ENCODE measurements around the gene ACO1.
"Not testable (repeated sequence)": the region's sequence is repeated elsewhere in the genome, so short reads cannot be mapped to it uniquely, and the experiment has no call there.

ACO1 gene

DNA sequence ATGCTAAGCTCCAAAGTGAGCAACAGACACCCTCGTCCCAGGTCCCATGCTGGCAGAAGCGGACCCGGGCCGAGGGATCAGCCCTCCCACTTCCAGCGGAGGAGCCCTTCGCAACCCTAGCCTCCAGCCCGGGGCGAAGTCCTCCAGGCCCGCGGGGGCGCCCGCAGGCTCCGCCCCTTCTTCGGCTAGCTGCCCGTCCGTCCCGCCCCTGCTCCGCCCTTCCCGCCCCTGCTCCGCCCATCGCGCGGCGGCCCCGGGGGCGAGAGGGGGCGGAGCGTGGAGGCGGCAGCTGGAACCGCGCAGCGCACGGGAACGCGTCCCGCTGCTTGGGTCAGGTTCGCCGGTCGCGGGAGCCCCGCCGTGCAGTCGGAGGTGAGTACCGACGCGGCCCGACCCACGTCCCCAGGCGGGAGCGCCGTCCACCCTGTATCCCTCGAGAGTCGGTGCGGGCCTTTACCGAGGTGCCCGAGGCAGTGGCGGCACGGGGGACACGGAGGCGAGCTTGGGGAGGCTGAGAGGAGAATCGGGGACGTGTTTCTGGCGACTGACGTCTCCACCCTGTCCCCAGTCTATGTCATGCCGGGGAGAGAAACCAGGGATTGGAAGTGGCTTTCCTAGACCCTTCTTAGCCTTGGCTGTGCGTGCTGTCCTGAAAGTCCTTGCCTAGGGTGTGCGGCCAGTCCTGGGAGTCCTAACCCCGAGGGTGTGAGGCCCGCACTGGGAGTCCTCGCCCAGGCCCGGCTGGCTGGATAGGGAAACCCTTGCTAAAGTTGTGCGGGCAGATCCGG is at the start of gene ACO1:
ACO1 (plus strand) TSS at position 280 of the 788 bp plus-strand sequence. CDS start 20,864 bp downstream, outside the sequence.
- peak; percentile 88 for DNase-seq

DNA sequence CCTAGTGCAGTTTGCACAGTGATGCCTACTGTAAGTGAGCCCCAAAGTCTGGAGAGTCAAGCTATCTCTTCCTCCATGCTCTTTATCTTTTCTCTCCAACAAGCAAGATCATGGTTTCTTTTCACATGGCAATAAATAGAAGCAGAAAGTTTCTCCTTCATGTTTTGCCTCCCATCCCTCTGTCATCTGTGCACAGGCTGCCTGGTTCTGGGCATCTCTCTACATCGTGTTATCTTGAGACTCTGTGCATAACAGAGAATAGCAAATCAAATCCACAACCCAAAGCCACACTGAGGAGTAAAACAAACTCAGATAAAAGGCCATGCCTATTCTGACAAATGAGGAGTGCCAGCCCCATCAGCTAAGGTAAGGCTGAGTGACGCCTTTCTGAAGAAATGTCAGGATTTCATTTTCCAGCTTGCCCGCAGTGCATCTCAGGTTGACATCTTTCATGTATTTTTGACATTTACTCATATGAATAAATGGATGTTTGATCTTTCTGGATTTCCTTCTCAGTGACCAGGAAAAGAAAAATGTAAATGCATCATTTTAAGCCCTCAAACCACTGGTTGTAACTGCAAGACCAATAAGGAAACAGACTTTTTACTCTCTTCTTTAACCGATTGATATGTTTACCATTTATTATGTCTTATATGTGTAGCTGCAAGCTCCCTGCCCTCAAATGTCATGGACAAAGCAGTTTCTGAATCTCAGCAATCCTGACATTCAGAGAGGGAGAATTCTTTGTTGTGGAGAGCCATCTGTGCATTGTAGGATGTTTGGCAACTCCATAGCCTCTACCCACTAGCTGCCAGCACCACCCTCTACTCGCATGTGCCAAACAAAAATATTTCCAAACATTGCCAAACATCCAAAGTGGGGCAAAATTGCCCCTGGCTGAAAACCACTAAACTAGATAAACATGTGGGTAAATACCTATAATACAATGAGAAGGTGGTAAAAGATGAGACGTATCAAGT is 49.2 kb upstream of the ACO1 start:
- DNase-seq: no peak

DNA sequence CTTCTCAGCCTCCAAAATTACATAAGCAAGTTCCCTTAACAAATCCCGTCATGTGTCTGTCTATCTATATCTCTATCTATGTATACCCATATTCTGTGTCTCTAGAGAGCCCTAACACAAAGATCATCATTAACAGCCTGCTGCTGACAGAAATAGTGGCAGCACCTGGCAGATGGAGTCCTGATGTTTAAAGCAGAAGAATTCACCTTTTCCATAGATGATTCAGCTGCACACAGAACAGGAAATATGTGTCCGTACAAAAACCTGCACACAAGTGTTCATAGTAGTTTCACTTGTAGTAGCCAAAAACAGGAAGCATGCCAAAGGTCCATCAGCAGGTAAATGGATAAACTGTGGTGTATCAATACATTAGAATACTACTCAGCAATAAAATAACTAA is 45.0 kb upstream of the ACO1 start:
- no peak for DNase-seq

DNA sequence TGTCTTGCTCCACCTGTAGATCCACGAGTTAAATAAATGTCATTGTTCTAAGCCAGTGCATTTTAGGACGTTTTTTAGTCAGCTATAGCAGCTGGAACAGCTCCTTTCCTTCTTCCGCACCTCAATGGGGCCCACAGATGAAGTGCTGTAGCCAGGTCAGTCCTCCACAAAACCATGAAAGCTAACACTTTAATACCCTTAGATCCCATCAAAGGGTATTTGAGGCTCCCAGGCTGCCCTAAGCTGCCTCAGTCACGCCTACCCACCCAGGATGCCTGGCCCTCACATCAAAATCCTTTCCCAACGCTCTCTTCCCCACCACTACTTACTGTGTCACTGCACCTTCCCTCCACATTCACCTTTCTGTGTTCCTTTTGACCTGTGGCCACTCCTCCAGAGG is 44.1 kb upstream of the ACO1 start:
- peak; percentile 88 for DNase-seq

DNA sequence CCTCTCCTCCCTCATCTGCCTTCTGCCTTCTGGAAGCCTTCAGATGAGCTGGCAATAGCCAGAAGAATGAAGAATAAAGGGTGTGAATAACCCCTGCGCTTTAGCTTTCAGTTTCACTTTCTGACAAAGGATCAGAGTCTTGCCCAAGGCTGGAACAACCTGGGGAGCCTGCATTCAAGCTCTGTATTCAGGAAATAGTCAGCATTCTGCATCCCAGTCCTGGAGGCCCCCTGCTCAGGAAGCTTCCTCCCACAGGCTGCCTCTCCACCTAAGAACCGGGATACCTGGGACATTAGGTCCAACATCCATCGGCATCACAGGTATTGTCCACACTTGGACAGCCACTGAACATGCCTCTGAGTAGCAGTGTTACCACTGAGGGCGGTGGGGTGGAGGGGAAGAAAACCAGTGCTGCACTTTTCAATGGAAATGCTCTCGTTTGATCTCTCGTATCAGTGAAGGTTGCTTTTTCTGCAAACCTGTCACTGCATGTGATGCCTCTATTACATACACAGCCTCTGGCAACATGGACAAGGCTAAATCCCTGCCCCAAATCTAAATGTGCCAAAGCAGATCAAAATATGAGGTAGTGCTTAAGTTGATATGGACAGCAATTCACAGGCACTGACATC is 39.8 kb upstream of the ACO1 start:
- no peak for DNase-seq

DNA sequence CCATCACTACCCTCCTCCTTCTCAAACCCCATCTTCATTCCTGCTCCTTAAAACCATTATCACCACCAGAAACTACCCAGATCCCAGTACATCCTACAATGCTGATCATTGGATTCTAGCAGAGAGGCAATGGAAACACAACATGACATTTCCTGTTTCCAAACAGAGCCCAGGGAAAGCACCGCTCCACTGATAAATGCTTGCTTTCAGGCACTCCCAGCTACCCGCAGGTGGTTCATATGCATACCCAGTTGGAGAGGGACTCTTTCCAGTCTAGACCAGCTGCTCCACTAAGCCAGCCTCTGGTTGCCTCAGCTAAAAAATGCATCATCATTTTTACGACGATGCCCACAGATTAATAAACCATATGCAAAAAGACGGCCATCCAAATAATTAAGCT is 39.2 kb upstream of the ACO1 start:
- no peak for DNase-seq

DNA sequence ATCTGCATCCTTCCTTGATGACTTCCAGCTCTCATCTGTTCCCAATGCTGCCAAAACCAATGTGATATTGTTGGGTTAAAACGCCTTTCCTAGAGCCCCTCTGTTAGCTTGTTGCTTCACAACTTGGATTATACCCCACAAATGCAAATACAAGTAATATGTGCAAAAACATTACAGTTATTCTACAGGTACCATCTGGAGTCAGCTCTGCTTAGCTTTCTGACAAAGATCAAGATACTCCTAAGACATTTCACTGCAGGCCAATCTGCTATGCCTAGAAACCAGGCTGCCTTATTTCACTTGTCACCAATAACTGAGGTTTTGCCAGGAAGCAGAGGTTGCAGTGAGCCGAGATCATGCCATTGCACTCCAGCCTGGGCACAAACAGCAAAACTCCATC is 36.9 kb upstream of the ACO1 start:
- DNase-seq: no peak

DNA sequence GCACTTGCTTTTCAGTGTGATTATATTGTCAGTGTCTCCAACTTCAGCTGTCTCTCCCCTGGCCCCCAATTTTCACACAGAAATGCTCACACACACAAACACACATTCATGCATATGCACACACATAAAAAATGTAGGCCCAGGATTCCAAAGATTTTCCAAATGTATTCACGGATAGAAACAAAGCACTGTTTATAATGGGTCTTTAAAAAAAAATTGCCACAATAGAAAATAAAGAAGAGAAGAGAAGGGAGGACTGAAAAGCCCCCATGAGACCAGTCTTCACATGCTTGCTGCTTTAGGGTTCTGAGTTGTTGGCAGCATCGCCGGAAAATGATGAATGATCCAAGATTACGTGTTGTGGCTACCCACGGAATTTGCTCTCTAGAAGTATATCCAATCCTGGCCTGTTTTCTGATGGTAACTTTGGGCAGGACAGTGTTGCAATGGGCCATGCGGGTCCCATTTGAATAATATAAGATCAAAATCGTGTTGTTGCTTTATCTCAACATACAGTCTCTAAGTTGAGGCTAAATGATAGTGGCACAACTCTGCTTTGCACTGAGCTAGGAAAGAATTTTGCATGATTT is 36.2 kb upstream of the ACO1 start:
- no peak for DNase-seq

DNA sequence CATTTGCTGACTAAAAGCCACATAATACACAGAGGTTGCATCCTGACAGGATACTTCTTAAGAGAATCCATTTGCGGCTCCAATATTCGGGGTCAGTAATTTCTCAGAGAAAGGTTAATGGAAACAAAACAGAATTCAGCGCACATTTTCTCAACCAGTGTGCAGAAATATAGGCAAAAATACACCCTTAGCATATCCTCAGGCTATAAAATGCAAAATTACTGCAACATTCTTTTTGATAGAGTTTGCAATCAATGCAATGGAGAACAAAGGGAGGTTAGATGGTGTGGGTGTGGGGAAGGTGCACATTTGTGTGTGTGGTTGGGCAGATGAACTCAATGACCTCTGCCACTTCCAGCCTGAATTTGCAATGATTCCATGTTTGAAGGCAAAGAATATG is 35.4 kb upstream of the ACO1 start:
- DNase-seq: no peak

DNA sequence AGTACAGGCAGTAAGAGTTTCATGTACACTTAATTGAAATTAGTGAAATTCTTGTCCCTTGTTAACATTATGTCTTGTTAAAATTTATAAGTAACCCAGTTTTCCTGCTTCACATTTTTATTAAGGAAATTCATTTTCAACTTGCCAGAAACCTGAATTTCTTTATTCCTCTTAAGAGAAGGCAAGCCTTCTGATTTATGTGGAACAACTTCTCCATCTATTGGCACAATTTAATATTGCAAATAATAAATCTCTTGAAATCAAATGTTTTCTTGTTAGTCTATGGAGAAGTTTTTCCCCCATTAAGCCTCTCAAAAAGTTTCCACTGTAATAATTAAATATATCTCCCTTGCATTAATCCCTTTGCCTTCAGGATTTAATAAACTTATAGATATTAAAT is 33.8 kb upstream of the ACO1 start:
- DNase-seq: peak; percentile 34

DNA sequence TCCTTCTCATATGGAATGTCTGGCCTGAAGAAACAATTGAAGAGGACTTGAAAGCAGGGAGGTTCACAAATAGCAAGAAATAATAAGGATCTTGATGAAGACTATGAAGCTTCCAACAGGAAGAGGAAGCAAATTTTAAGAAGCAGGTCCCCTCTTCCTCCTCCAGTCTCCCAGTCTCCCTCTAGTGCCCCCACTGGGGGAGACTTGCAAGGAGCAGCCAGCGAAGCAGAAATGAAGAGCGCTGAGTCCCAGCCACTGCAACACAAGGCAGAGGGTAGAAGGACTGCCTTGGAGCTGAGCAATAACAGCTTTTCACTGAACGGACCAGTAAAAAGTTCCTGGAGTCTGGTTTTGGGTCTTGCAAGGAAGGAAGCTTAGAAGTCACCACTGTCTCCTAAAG is 32.6 kb upstream of the ACO1 start:
- DNase-seq: peak; percentile 60

DNA sequence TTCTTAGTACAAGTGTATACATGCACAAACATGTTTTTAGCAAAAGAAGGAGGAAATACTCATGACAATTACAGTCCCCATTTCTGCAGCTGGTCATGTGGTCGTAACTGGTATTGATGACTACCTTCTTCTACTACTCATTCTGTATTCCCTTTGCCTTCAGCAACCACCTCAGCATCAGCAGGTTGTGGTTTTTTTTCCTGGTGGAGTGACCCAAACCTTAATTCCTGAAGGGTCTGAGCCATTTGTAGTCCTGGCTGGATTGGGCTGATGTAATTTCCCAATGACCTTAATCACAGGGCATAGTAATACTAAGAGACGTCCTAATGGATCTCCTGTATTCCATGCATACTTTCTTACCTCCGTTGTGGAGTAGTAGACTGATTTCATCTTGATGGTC is 31.0 kb upstream of the ACO1 start:
- DNase-seq: not testable (repeated sequence)

DNA sequence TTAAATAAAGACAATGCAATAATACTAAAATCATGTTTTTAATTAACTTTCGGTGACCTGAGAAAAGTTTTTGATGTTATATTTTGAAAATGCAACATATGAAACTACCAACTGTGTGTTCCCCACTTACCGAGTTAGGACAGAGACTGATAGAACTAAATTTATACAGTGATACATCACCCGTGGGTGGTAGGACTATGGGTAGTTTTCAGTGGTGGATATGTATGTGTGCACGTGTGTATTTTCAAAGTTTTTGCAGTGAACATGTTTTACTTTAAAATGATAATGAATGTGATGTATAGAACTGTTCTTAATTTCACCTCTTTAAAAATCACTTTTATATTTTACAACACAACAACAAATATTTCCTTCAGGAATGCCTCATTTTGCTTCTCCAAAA is 25.0 kb upstream of the ACO1 start:
- no peak for DNase-seq

DNA sequence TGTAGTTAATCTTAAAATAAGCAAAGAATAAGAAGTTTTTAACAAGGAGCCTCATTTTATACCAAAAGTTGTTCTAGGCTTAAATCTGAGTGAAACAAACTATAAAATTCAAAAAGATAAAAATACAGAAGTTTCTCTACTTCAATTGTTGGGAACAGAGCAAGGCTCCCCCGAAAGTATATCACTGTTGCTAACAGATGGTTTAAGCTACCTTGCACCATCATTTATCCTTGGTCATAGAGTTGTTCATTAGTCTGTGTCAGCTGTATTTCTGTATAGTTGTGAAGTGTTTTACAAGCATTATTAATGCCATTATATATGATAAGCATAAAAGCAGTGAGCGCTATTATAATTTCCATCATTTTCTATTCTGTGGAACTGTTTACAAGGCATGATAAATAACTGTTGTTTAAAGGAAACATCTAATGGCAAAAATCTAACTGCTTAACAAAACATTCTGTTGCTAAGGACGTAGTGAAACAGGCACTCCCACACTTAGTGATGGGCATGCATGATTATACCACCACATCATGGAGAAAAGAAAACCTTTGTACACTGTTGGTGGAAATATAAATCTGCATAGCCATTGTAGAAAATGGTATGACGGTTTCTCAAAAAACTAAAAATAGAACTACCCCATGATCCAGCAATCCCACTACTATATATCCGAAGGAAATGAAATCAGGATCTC is 23.3 kb upstream of the ACO1 start:
- no peak for DNase-seq

DNA sequence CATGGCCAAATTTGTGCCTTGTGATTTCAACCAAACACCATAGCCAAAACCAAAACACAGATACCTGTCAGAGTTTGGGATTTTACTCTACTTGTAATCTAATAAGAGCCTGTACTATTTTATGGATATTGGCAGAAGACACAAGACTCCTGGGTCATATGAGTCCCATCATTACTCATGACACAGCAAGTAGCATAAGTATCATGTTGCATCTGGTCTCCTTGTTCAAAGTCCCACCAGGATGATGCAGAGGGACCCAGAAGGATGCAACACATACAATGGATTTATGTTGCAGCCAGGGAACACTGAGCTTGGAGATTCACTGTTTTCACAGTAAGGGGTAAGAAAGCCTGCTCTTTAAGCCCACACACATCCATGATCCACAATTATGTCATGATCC is 13.2 kb upstream of the ACO1 start:
- no peak for DNase-seq

DNA sequence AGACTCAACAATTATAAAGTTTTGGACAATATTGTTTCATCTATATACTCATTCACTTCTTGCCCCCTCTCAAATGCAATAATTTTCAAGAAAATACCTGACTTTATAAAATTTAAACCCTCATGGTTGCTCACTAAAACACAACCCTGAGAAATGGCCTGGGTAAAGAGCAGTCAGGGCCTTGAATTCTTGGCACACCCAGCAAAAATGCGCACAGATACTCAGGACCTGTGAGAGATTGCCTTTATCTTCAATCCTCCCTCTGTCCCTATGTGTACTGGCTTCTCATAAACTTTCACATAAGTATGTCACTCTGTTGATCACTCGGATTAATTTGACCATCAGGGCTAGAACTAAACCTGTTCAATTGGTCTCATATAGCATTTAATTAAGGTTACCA is 12.8 kb upstream of the ACO1 start:
- no peak for DNase-seq

DNA sequence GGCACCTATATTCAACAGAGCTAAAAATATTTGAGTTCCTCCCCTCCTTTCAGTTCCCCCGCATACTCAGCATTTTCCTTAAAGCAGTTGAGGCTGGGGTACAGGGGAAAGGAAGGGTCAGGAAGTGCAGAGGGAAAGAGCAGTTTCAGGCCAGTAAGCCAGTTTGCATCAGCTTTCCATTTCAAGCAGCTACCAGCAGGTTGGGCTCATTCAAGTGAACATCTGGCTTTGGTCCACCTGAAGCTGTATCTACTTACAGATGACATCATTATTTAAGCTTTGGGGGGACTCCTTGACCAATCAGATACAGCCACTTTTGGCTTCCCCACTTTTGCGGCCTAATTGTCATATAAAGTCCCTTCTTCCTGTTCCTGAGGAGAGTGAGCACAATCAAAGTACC is 8.2 kb upstream of the ACO1 start:
- DNase-seq: no peak

DNA sequence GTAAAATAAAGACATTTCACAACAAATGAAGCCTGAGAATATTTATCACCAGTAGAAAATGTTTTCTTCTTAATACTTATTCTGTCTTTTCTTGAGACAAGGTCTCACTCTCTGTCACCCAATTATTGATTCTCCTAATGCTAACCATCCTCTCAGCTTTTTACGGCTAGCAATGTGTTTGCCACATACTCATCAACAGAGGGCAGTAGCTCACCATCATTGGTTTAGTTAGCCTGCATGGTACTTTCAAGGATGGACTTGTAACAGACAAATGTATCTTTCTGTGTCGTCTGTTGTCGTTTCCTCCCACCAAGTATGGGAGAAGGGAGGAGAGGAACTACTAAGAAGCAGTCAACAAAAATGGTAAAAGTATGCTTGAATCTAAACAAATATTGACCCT is 5.9 kb upstream of the ACO1 start:
- DNase-seq: peak; percentile 83

DNA sequence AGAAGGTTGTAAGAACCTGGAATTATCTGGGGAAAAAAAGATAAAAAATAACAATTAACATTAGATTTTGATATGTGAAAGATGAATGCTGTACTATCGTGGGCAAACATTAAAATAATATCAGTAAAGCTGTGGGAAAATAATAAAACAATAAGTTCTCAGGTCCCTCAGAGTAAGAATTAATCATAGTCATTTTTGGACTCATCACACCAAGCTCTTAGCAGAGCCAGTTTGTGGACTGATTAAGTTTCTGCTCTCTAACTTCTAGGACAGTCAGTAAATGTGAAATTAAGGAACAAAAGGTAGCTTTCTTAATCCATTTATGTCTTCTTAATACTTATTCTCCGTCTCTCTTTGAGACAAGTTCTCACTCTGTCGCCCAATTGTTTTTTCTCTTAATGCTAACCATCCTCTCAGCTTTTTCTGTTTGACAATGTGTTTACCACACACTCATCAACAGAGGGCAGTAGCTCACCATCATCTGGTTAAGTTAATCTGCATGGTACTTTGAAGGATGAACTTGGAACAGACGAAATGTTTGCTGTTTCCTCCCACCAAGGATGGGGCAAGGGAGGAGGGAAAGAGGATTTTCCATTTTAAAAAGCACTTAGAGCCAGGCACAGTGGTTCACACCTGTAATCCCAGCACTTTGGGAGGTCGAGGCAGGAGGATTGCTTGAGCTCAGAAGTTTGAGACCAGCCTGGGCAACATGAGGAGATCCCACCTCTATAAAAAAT is 5.3 kb upstream of the ACO1 start:
- DNase-seq: peak; percentile 83

DNA sequence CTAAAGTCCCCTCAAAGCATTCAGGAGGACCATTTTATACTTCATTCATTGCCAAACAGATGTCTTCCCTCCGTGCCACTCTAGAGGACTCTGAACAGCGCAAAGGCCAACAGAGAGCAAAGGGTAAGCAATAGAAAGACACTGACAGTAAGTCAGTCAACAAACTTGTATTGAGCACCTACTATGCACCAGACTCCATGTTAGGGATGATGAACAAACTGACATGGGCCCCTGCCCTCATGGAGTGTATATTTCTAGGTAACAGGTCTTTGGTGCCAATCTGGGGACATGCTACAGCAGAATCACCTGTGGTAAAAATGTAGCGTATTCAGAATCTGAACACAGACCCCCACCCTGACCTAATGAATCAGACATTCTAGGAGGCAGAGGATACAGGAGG is 3.5 kb upstream of the ACO1 start:
- DNase-seq: no peak

DNA sequence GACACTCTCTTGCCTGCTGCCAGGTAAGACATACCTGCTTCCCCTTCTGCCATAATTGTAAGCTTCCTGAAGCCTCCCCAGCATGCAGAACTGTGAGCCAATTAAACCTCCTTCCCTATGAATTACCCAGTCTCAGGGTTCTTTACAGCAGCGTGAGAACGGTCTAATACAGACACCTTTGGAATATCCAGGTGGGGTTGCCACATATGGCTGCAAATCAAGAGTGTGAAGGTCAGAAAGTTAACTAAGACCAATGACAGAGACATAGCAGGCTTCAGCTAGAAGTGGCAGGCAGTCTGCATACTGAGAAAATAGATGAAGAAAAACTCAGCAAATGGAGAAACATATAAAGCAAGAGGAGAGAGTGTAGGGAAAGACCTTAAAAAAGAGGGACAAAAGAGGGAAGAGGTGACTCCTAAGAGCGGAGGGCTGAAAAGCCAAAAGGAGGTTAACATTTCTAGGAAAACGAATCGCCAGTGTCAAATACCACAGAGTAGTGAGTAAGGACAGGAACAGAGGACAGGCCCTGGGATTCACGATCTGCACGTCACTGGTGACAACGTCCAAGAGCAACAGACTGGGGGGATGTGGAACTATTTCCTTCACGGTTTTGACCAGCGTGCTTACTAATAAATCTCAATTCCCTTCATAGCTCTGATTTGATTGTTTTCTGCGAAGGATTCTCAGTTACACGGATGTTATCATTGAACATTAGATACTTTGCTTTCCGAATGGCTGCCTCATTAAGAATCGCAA is 1.7 kb upstream of the ACO1 start:
- DNase-seq: no peak

Measured in NCI-H82 (cell line).